ENCODE measurements around the gene CRKL. TPM values are rescaled to one million over a fixed set of nuclear protein-coding genes. Genes with fewer than 3 reads are reported as not detected.

The CRKL gene
- total and polyA plus RNA-seq, 2 donors: 34.8 to 41.8 TPM

DNA sequence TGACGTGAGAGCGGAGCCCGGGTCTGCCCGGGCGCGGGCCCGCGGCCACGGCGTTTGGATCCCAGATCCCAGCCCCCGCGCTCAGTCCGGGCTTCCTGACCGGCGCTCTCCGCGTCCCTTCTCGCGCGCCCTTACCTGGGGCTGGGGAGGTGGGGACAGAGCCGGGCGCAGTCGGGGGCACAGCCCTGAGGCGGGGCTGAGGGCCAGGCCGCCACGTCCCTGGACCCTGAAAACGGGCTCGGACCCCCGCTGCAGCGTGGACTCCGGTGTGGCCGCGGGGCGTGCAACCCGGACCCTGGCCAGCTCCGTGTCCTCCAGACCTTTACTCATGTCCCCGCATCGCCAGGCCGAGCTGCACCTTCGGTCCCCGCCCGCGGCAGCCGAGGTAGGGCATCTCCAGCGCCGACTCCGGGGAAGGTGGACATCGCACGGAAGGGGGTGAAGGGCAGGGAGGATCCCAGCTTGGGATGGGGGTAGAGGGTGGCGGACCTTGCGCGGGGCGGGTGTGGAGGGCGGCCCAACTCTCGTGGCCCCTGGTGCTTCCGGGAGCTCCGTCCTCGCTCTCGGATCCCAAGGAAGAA lies 40.0 kb downstream of the CRKL start:
- no peaks in the 10 kb centered on the region for H3K4me1 ChIP-seq (ENCODE audit: insufficient read depth)
- DNase-seq (ENCODE audit: extremely low spot score): no peak
- peak overlapping the region; percentile 60 for H3K4me3 ChIP-seq (ENCODE audit: low read depth, low read length)
- H3K36me3 ChIP-seq (ENCODE audit: insufficient read depth): no peaks in the 10 kb centered on the region
- H3K27ac ChIP-seq (ENCODE audit: low read depth): no peak overlapping the region
- under 1% methylated on average over 59 of the region's 59 CpGs for WGBS

DNA sequence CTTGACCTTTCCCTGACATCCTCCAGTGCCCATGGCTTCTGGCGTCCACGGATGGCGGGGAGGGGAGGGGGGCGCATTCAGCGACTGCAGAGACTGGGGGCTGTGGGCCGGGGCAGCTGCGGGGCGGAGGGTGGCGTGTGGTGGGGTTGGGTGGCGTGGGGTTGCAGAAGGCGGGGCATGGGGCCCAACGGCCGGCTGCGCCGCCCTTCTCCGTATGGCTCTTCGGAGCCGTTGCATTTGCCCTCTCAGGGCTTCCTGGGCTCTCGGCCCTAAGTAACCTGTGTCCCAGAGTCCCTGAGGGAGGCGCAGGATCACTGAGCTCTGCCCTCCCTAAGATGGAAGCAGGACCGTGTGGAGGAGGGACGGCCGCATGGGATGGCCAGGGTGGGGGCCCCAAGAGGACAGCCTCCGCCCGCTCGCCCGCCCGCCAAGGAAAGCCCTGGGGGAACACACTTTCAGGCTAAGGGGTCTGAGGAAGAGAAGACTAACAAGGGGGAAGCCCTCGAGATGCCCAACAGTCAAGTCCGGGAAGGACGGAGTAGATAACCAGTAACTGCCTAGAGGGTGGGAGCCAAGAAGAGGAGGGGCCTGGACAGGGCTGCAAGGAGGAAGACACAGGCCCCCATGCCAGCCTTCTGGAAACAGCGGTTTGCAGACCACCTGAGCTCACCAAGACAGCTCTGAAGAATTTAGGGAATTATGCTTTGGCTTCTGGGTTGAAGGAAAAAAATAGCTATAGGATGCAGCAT lies 40.6 kb downstream of the CRKL start:
- Histone ChIP-seq H3K27ac (ENCODE audit: low read depth) (no peak overlapping the region), H3K36me3 (ENCODE audit: insufficient read depth) (no peaks in the 10 kb centered on the region), H3K4me3 (ENCODE audit: low read depth, low read length) (peak overlapping the region; percentile 60), H3K4me1 (ENCODE audit: insufficient read depth) (no peaks in the 10 kb centered on the region)
- no peak for DNase-seq (ENCODE audit: extremely low spot score)
- WGBS: 2% methylated on average over 32 of the region's 32 CpGs

DNA sequence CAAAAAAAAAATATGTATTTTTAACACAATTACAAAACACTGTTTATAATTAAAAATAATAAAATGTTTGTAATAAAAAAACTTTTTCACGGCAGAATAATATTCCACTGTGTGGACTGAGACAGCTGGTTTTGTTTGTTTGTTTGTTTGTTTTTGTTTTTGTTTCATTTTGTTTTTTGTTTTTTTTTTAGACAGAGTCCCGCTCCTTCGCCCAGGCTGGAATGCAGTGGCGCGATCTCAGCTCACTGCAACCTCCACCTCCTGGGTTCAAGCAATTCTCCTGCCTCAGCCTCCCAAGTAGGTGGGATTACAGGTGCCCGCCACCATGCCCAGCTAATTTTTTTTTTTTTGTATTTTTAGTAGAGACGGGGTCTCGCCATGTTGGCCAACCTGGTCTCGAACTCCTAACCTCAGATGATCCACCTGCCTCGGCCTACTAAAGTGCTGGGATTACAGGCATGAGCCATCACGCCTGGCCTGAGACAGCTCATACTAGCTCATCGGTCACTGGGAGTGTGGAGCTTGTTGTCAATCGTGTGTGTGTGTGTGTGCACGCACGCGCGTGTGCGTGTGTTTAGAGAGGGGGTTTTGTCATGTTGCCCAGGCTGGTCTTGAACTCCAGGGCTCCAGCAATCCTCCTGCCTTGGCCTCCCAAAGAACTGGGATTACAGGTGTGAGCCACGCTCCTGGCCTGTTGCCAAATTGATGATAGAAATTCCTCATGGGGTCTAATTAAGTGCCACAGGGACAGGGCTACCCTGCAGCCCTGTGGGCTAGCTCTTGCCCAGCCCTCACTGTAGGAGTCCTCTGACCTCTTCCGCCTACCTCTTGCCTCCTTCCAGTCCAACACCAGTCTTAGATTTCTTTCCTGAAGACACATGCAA lies 42.6 kb downstream of the CRKL start:
- WGBS: 96% methylated on average over 20 of the region's 20 CpGs
- Histone ChIP-seq H3K4me3 (ENCODE audit: low read depth, low read length) (no peak overlapping the region), H3K27ac (ENCODE audit: low read depth) (no peak overlapping the region), H3K36me3 (ENCODE audit: insufficient read depth) (no peaks in the 10 kb centered on the region), H3K4me1 (ENCODE audit: insufficient read depth) (no peaks in the 10 kb centered on the region)
- DNase-seq (ENCODE audit: extremely low spot score): no peak

DNA sequence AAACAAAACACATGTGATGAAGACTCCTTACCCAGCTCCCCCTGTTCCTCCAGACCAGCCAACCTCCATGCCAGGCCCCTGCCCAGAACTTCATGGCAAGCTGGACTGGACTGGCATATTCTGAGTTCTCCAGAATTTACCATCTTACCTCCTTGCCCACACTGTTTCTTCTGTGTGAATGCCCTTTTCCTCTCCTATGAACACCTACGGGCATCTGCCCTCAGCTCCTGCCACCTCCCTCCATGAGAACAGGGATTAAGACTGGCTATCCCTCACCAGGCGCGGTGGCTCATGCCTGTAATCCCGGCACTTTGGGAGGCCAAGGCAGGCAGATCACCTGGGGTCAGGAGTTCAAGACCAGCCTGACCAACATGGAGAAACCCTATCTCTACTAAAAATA lies 43.4 kb downstream of the CRKL start:
- DNase-seq (ENCODE audit: extremely low spot score): no peak
- 90% methylated on average over 4 of the region's 4 CpGs for WGBS
- H3K4me1 ChIP-seq (ENCODE audit: insufficient read depth): no peaks in the 10 kb centered on the region
- H3K36me3 ChIP-seq (ENCODE audit: insufficient read depth): no peaks in the 10 kb centered on the region
- H3K4me3 ChIP-seq (ENCODE audit: low read depth, low read length): no peak overlapping the region
- H3K27ac ChIP-seq (ENCODE audit: low read depth): no peak overlapping the region

DNA sequence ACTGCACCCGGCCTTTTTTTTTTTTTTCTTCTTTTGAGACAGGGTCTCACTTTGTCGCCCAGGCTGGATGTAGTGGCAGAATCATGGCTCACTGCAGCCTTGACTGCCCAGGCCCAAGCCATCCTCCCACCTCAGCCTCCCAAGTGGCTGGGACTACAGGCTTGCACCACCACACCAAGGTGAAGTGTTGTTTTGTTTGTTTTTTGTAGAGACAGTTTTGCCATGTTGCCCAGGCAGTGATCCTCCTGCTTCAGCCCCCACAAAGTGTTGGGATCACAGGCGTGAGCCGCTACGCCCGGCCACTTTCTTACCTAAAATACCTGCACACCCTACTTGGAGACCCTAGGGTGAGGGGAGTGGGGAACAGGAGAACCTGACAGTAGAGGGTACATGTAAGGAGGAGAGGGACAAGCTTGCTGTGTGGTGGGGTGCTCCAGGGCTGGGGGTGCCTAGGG lies 45.3 kb downstream of the CRKL start:
- no peak for DNase-seq (ENCODE audit: extremely low spot score)
- H3K4me3 ChIP-seq (ENCODE audit: low read depth, low read length): no peak overlapping the region
- no peak overlapping the region for H3K27ac ChIP-seq (ENCODE audit: low read depth)
- WGBS: 95% methylated on average over 6 of the region's 6 CpGs
- no peaks in the 10 kb centered on the region for H3K4me1 ChIP-seq (ENCODE audit: insufficient read depth)
- no peaks in the 10 kb centered on the region for H3K36me3 ChIP-seq (ENCODE audit: insufficient read depth)

DNA sequence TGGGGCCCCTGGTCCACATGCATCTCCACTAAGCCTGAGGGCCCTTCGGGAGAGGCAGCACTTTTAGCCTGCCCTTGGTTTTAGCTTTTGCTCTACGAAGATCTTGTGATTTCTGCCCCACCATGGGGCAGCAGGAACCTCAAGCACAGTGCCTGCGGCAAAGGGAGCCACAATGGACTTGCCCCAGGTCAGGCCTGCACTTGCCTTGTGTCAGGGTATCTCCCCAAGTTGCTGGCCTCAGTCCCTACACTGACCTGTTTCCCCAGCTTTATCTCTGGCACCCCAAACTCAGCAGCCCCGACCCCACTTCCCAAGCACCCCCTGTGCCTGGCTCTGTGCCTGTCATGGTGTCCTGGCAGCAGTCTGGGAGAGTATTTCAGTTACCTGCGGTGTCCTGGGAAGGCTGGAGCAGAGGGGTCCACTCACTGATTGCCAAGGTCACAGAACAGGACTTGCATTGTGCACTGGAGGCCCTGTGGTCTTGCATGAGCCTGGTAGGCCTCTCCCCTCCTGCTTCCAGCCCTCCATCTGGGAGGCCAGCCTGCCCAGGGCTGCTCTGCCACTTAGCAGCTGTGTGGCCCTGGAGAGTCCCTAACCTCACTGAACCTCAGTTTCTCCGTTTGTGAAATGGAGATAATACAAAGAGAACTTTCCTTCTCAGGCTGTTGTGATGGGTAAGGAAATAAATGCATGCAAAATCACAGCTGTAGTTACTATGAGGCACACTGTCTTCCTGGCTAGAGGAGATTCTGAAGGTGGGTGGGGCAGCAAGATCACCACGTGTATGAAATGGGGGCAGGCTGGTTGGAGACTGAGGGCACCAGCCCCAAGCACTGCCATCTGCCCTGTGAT lies 46.2 kb downstream of the CRKL start:
- Histone ChIP-seq H3K36me3 (ENCODE audit: insufficient read depth) (no peaks in the 10 kb centered on the region), H3K4me1 (ENCODE audit: insufficient read depth) (no peaks in the 10 kb centered on the region), H3K27ac (ENCODE audit: low read depth) (no peak overlapping the region), H3K4me3 (ENCODE audit: low read depth, low read length) (no peak overlapping the region)
- WGBS: 74% methylated on average over 7 of the region's 7 CpGs
- DNase-seq (ENCODE audit: extremely low spot score): no peak

DNA sequence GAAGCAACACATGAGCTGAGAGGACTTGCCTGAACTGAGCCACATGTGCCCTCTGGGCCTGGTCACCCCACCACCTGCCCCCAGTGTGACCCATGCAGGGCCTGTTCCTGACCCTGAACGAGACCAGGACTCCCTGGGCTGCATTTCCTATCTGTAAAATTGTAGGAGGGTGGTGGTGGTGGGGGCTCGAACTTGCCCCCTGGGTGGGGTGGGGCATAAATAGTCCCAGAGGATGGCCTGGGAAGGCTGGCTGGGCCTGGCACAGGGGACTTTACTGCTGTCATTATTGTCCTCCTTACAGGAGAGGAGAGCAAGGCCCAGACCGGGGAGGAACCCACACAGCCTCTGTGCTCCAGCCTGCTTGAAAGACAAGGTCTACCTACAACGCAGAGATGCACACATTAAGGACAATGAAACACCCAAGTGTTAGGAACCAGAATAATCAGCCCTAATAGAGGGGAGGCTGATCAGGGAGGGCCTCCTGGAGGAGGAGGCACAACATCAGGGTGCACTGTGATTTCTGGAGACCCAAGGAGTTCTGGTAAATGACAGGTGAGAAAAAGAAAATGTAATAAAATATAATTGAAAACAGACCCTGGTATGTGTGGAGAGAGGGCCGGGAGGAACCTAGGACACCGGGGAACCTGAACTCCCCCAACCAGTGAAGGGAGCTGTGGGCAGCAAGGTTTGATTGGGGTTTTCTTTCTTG lies 47.0 kb downstream of the CRKL start:
- DNase-seq (ENCODE audit: extremely low spot score): no peak
- Histone ChIP-seq H3K4me3 (ENCODE audit: low read depth, low read length) (peak overlapping the region; percentile 34), H3K36me3 (ENCODE audit: insufficient read depth) (no peaks in the 10 kb centered on the region), H3K27ac (ENCODE audit: low read depth) (no peak overlapping the region), H3K4me1 (ENCODE audit: insufficient read depth) (no peaks in the 10 kb centered on the region)
- WGBS: 58% methylated on average over 6 of the region's 6 CpGs

DNA sequence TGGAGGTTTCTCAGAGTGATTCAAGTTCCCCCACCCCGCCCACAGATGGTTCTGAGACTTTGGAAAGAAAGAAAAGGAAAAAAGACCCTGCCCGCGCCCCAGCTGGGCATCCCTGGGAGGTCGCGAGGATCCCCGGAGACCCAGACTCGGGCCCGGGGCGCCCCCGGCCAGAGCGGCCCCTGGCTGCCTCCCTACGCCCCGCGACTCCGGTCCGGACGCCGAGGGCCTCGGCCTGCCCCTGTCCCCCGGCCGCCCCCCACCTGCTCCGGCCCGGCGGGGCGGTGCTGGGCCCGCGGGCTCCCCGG lies 47.5 kb downstream of the CRKL start:
- peak overlapping the region; percentile 34 for H3K4me3 ChIP-seq (ENCODE audit: low read depth, low read length)

DNA sequence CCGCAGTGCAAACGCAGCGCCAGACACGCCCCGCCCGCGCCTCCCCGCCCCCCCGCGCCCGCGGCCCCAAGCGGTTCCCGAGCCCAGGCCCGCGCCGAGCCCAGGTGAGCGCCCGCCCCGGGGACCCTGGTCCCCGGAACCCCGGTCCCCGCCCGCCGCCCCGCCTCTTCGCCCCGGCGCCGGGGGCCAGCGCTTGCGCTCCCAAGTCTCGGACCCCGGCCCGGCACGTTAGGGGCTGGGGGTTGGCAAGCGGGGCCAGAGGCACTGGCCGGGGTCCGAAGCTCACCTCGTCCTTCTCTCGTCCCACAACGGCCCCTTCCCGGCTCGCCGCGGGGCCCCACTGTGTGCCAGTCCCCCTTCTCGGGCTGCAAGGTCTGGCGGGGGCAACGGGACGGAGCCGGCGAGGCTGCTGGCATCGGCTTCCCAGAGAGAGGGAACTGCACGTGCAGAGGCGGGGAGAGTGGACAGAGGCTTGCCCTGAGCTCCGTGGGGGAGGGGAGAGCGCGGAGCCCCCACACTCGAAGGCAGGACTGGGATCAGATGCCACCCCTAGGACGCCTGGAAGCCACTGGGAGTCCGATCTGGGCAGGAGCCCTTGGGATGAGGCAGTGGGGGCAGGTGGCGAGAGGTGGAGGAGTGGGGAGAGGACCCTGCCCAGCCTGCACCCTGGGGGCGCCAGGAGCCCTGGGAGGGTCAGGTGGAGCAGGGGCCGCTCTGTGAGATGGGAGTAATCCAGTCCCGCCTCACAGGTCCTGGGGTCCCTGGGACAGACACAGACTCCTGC lies 48.1 kb downstream of the CRKL start:
- no peak for DNase-seq (ENCODE audit: extremely low spot score)
- 8% methylated on average over 65 of the region's 65 CpGs for WGBS
- H3K4me1 ChIP-seq (ENCODE audit: insufficient read depth): no peaks in the 10 kb centered on the region
- no peaks in the 10 kb centered on the region for H3K36me3 ChIP-seq (ENCODE audit: insufficient read depth)
- peak overlapping the region; percentile 34 for H3K4me3 ChIP-seq (ENCODE audit: low read depth, low read length)
- no peak overlapping the region for H3K27ac ChIP-seq (ENCODE audit: low read depth)

More for the DNA sequence above, 47.5 kb downstream of the CRKL start:
- H3K36me3 ChIP-seq (ENCODE audit: insufficient read depth): no peaks in the 10 kb centered on the region
- H3K4me1 ChIP-seq (ENCODE audit: insufficient read depth): no peaks in the 10 kb centered on the region
- H3K27ac ChIP-seq (ENCODE audit: low read depth): no peak overlapping the region
- 2% methylated on average over 28 of the region's 28 CpGs for WGBS
- DNase-seq (ENCODE audit: extremely low spot score): no peak

DNA sequence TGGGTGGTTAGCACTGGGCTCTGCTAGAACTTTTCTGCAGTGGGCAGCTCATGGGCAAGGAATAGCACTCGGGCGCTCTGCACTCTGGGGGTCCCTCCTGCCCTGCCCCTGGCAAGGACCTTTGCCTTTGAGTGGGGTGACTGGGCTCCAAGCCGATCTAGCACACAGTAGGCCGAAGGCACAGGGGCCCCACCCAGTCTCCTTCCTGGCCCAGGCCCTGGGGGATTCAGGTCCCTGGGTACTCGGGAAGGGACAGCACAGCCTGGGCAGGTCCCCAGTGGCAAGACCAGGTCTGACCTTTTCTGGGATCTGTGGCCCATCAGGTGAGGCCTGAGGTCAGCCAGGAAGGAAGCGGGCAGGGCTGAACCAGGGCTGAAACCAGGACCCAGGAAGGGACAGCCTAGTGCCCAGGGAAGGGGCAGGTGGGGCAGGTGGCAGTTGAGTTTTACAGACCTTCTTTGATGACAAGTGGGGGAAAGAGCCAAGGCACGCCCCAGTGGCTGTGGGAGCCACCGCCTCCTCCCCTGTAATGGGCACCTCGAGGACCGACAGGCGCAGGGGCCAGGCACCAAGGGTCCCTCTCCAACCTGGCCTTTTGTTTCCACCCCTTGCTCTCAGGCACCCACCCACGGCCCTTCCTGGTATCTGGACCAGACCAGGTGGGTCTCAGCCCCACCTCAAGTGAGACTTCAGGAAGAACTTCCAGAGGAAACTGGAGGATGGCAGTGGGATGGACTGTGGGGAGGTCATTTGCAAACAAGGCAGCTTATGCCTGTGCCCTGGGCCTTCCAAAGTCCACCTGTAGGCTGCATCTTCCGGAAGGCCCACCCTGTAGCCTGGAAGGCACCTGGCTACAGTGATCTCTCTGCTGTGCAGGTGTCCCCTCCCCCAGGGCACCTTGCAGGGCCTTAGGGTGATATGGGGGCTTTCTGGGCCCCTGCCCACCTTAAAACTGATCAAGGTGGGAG lies 49.0 kb downstream of the CRKL start:
- Histone ChIP-seq H3K4me3 (ENCODE audit: low read depth, low read length) (no peak overlapping the region), H3K36me3 (ENCODE audit: insufficient read depth) (no peaks in the 10 kb centered on the region), H3K4me1 (ENCODE audit: insufficient read depth) (no peaks in the 10 kb centered on the region), H3K27ac (ENCODE audit: low read depth) (no peak overlapping the region)
- 83% methylated on average over 13 of the region's 13 CpGs for WGBS
- no peak for DNase-seq (ENCODE audit: extremely low spot score)

DNA sequence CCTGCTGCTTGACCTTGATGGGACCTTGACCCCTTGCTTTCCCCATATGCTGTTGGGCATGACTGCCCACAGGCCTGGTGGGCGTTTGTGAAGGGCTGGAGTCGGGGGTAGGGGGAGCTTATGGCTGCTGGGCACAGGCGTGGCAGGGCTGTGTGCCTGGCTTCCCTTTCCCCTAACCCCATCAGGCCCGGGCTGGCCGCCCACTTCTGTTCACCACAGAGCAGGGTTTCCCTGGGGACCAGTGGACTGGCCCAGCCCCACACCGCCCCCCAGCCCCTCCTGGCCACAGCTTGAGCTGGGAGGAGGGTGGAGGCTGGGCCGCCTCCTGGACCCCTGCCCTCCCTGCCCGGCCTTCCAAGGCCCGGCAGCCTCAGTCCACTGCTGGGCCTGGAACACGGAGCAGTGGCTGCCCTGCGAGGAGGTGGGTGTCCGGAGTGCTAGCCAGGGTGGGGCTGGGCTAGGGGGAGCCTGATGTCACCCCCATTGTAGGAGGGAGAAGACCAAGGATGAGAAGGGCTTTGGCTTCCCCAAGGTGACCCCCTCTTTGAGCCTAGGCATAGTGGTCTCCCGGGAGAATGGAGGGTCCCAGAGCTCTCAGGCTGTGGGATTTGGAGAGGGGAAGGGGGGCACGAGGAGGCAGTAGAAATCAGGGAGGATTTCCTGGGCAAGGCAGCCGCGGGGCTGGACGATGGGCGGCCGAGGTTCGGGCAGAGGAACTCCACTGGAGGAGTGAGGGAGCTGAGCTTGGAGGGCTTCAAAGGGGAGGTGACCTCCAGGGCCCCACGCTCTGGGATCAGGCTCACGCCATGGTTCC lies 49.9 kb downstream of the CRKL start, which contains the start of gene AIFM3:
Gene AIFM3, plus strand, starts transcription at position 373 of the 814 bp plus-strand sequence. CDS start 690 bp downstream, outside the sequence.
- H3K4me1 ChIP-seq (ENCODE audit: insufficient read depth): no peaks in the 10 kb centered on the region
- 59% methylated on average over 22 of the region's 22 CpGs for WGBS
- no peak within 1 kb of the TSS for H3K4me3 ChIP-seq (ENCODE audit: low read depth, low read length)
- no peak within 1 kb of the TSS for H3K27ac ChIP-seq (ENCODE audit: low read depth)
- H3K36me3 ChIP-seq (ENCODE audit: insufficient read depth): no peaks in the 10 kb centered on the region
- DNase-seq (ENCODE audit: extremely low spot score): no peak
